Measurements from ENCODE around the gene HRC. TPM values are rescaled to one million over a fixed set of nuclear protein-coding genes. Genes with fewer than 3 reads are reported as not detected.
A peak's percentile ranks its signal among the peaks of the same experiment; 100 is the strongest.

The HRC gene
- total and polyA plus RNA-seq, 7 experiments from 2014 or later, result not detected

DNA sequence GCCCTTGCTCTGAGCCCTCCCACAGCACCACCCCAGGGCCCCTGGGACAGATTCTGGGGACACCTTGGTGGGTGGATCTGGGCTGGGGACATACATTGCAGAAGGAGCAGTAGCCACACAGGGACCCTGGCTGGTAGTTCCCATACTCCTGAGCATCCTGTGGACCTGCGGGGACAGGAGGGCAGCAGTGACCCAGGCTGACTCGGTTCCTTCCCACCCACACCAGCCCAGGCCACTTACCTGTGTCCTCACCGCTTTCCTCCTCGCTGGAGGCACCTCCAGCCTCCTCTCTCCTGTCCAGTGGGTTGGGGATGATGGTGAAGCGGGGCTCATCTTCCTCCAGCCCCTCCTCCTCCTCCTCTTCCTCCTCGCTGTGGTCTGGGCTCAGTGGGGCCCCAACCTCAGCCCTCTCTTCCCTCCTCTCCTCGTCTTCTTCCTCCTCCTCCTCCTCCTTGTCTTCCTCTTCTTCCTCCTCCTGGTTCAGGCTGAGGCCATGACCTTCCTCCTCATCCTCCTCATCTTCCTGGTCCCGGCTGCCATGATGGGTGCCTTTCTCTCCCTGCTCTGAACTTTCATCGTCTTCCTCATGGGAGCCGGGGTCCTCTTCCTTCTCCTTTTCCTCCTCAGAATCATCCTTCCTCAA is 1.9 kb downstream of the HRC start:
- peaks cover 8 to 35% of the 10 kb centered on the region in 2 donors for H3K4me1 ChIP-seq (ENCODE audit: control insufficient read depth in 2 of 2, insufficient read depth in 2 of 2, low read length in 2 of 2)
- Mint-ChIP-seq H3K36me3 (peaks cover 0 to 9% (median 0%) of the 10 kb centered on the region in 5 donors), H3K9me3 (peaks cover 0 to 14% (median 5%) of the 10 kb centered on the region in 11 donors), H3K27me3 (peaks cover 55 to 76% (median 58%) of the 10 kb centered on the region in 5 donors), H3K4me1 (peaks cover 12 to 41% (median 32%) of the 10 kb centered on the region in 7 donors), H3K27ac (no peak overlapping the region), H3K4me3 (peak overlapping the region in 3 of 10 donors; percentile 5 to 33 (median 6))
- H3K4me3 ChIP-seq (ENCODE audit: low read length), result no peak overlapping the region
- no peaks in the 10 kb centered on the region for H3K36me3 ChIP-seq (ENCODE audit: control insufficient read depth in 2 of 3, insufficient read depth in 3 of 3, low read length in 3 of 3)
- CTCF ChIA-PET, result no interaction called here
- POLR2A ChIA-PET, result no interaction called here
- peaks cover 8 to 39% of the 10 kb centered on the region in 2 donors for H3K27me3 ChIP-seq (ENCODE audit: control insufficient read depth in 2 of 2, insufficient read depth in 2 of 2, low read length in 2 of 2)
- no peak for DNase-seq
- no peak for ATAC-seq
- no peaks in the 10 kb centered on the region for H3K9me3 ChIP-seq (ENCODE audit: control insufficient read depth in 2 of 3, low read length in 3 of 3)
- intact Hi-C loops (cut with micrococcal nuclease), result loop anchor here in 1 of 2 donors (5.0 kb wide), 1 partner anchor 36 kb away; the partner anchor contains the start of genes C19orf73 and PPFIA3
- H3K27ac ChIP-seq (ENCODE audit: low read depth, low read length), result no peak overlapping the region

DNA sequence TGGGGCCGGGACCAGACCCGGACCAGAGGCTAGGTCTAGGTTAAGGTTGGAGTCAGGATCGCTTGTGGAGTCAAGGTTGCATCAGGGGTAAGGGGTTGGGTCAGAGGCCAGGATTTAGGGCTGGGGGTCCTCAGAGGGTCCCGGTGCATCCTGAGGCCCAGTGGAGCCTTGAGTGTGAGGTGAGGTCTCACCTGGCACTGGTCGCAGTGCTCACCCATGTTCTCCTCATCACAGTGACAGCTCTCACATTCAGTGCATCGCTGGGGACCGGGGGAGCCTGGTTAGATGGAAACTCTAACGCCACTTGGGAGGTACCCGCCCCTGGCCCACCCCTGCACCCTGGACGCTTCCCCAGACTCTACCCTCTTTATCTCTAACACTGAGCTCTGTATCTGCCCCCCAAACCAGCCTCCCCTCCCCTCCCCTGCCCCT is 3.1 kb downstream of the HRC start:
- CTCF ChIA-PET, result no interaction called here
- H3K36me3 Mint-ChIP-seq, result peaks cover 0 to 9% (median 0%) of the 10 kb centered on the region in 5 donors
- peaks cover 10 to 39% (median 30%) of the 10 kb centered on the region in 7 donors for H3K4me1 Mint-ChIP-seq
- H3K27ac Mint-ChIP-seq, result peak overlapping the region in 1 of 9 donors; percentile 33
- Histone ChIP-seq H3K4me1 (ENCODE audit: control insufficient read depth in 2 of 2, insufficient read depth in 2 of 2, low read length in 2 of 2) (peaks cover 8 to 28% of the 10 kb centered on the region in 2 donors), H3K4me3 (ENCODE audit: low read length) (no peak overlapping the region), H3K9me3 (ENCODE audit: control insufficient read depth in 2 of 3, low read length in 3 of 3) (no peaks in the 10 kb centered on the region), H3K27me3 (ENCODE audit: control insufficient read depth in 2 of 2, insufficient read depth in 2 of 2, low read length in 2 of 2) (peaks cover 8 to 32% of the 10 kb centered on the region in 2 donors), H3K27ac (ENCODE audit: low read depth, low read length) (no peak overlapping the region), H3K36me3 (ENCODE audit: control insufficient read depth in 2 of 3, insufficient read depth in 3 of 3, low read length in 3 of 3) (no peaks in the 10 kb centered on the region)
- peaks cover 59 to 81% (median 66%) of the 10 kb centered on the region in 5 donors for H3K27me3 Mint-ChIP-seq
- intact Hi-C loops (cut with micrococcal nuclease), result loop anchor here in 1 of 2 donors (5.0 kb wide), 1 partner anchor 35 kb away; the partner anchor contains the start of genes C19orf73 and PPFIA3
- DNase-seq (no peak), ATAC-seq (no peak)
- POLR2A ChIA-PET, result no interaction called here
- peak overlapping the region in 7 of 10 donors; percentile 59 to 83 (median 76) for H3K4me3 Mint-ChIP-seq
- H3K9me3 Mint-ChIP-seq, result peaks cover 0 to 14% (median 5%) of the 10 kb centered on the region in 11 donors

GRCh38 chr19:49151267-49152118 is 3.7 kb downstream of the HRC start:
- ATAC-seq, result peak; percentile 33
- H3K36me3 Mint-ChIP-seq, result peaks cover 0 to 9% (median 0%) of the 10 kb centered on the region in 5 donors
- DNase-seq, result peak in 3 of 9 donors; percentile 26 to 52 (median 27)
- H3K27ac ChIP-seq (ENCODE audit: low read depth, low read length), result no peak overlapping the region
- POLR2A ChIA-PET, result no interaction called here
- CTCF ChIA-PET, result no interaction called here
- peak overlapping the region; percentile 48 to 83 (median 74) for H3K4me3 Mint-ChIP-seq
- H3K36me3 ChIP-seq (ENCODE audit: control insufficient read depth in 2 of 3, insufficient read depth in 3 of 3, low read length in 3 of 3), result no peaks in the 10 kb centered on the region
- H3K4me3 ChIP-seq (ENCODE audit: low read length), result no peak overlapping the region
- H3K27me3 ChIP-seq (ENCODE audit: control insufficient read depth in 2 of 2, insufficient read depth in 2 of 2, low read length in 2 of 2), result peaks cover 8 to 32% of the 10 kb centered on the region in 2 donors
- no peaks in the 10 kb centered on the region for H3K9me3 ChIP-seq (ENCODE audit: control insufficient read depth in 2 of 3, low read length in 3 of 3)
- intact Hi-C loops (cut with micrococcal nuclease), result loop anchor here in 1 of 2 donors (5.0 kb wide), 1 partner anchor 34 kb away; the partner anchor contains the start of genes C19orf73 and PPFIA3
- peaks cover 0 to 14% (median 5%) of the 10 kb centered on the region in 11 donors for H3K9me3 Mint-ChIP-seq
- peak overlapping the region in 1 of 9 donors; percentile 33 for H3K27ac Mint-ChIP-seq
- peaks cover 62 to 86% (median 68%) of the 10 kb centered on the region in 5 donors for H3K27me3 Mint-ChIP-seq
- peaks cover 10 to 39% (median 30%) of the 10 kb centered on the region in 7 donors for H3K4me1 Mint-ChIP-seq
- H3K4me1 ChIP-seq (ENCODE audit: control insufficient read depth in 2 of 2, insufficient read depth in 2 of 2, low read length in 2 of 2), result peaks cover 8 to 28% of the 10 kb centered on the region in 2 donors

DNA sequence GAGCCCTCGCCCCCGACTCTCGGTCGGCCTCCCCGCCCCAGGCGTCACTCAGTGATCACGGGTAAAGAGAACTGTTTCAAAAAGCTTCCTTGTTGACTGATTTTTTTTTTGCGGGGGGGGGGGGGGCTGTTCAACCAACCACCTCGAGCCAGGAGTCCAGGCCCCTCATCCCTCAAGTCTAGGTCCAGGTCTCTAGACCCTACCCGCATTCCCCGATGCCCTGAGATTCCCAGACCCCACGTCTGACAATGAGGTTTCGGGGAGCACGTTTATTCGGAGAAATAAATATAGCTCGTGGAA is 4.3 kb downstream of the HRC start:
- no peak for ATAC-seq
- POLR2A ChIA-PET, result no interaction called here
- Mint-ChIP-seq H3K27ac (no peak overlapping the region), H3K9me3 (peaks cover 0 to 14% (median 5%) of the 10 kb centered on the region in 11 donors), H3K36me3 (peaks cover 0 to 9% (median 0%) of the 10 kb centered on the region in 5 donors), H3K4me3 (peak overlapping the region in 9 of 10 donors; percentile 27 to 88 (median 76)), H3K27me3 (peaks cover 63 to 85% (median 67%) of the 10 kb centered on the region in 5 donors), H3K4me1 (peaks cover 11 to 39% (median 30%) of the 10 kb centered on the region in 7 donors)
- Histone ChIP-seq H3K36me3 (ENCODE audit: control insufficient read depth in 2 of 3, insufficient read depth in 3 of 3, low read length in 3 of 3) (no peaks in the 10 kb centered on the region), H3K27me3 (ENCODE audit: control insufficient read depth in 2 of 2, insufficient read depth in 2 of 2, low read length in 2 of 2) (peaks cover 8 to 32% of the 10 kb centered on the region in 2 donors), H3K9me3 (ENCODE audit: control insufficient read depth in 2 of 3, low read length in 3 of 3) (no peaks in the 10 kb centered on the region), H3K4me3 (ENCODE audit: low read length) (peak overlapping the region; percentile 52), H3K4me1 (ENCODE audit: control insufficient read depth in 2 of 2, insufficient read depth in 2 of 2, low read length in 2 of 2) (peaks cover 8 to 30% of the 10 kb centered on the region in 2 donors), H3K27ac (ENCODE audit: low read depth, low read length) (no peak overlapping the region)
- no peak for DNase-seq
- intact Hi-C loops (cut with micrococcal nuclease), result loop anchor here (1.0 to 5.0 kb wide), 2 partner anchors 23 to 34 kb away; partner anchors contain the start of genes C19orf73 (in 1 of the 2) and PPFIA3 (in 1 of the 2)
- CTCF ChIA-PET, result interaction anchor here (0.6 kb wide), 3 partner anchors 32 to 567 kb away, joined by 3 to 6 read pairs (median 5); no protein-coding TSS in a partner anchor

DNA sequence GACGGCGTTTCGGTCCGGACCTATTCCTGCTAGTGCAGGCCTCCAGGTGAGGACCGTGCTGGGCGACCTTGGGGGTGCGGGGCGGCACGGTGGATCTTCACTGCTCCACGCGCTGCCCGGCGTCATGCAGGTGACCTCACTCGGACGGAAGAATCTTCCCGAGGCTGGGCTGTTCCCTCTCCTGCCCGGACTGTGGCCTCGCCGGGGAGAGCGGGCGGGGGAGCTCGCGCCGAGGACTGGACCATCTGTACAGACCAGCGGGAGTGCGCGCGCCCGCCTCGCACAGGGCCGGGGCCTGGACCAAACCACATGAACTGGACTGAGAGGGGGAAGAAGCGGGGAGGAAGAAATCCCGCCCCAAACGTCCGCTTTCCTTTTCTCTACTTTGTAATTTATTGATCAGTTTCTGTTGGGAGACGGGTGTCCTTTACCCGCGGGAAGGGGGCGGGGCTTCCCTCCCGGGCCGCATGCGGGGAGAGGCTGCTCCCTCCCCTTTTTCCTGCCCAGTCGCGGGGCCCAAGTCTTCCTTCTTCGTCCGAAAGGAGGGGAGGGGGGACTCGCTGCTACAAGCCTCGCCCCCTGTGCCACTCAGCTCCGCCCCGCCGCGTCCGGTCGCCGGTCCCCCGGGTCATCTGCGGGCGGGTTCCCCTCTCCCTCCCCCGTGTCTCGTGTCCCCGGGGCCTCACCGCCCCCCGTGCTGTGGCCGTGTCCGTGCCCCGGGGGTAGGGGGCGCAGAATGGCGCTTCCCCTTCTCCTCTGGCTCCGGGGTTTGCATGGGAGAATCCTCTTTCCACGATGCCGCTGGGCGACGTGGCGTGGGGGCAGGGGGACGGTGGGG is 4.9 kb downstream of the HRC start:
- peaks cover 0 to 14% (median 5%) of the 10 kb centered on the region in 11 donors for H3K9me3 Mint-ChIP-seq
- peaks cover 65 to 80% (median 67%) of the 10 kb centered on the region in 5 donors for H3K27me3 Mint-ChIP-seq
- intact Hi-C loops (cut with micrococcal nuclease), result loop anchor here (1.0 to 5.0 kb wide), 2 partner anchors 22 to 33 kb away; partner anchors contain the start of genes C19orf73 (in 1 of the 2) and PPFIA3 (in 1 of the 2)
- H3K9me3 ChIP-seq (ENCODE audit: control insufficient read depth in 2 of 3, low read length in 3 of 3), result no peaks in the 10 kb centered on the region
- H3K27me3 ChIP-seq (ENCODE audit: control insufficient read depth in 2 of 2, insufficient read depth in 2 of 2, low read length in 2 of 2), result peaks cover 8 to 29% of the 10 kb centered on the region in 2 donors
- H3K4me1 ChIP-seq (ENCODE audit: control insufficient read depth in 2 of 2, insufficient read depth in 2 of 2, low read length in 2 of 2), result peaks cover 8 to 35% of the 10 kb centered on the region in 2 donors
- CTCF ChIA-PET, result interaction anchor here (0.6 to 4.6 kb wide), 4 partner anchors 32 to 568 kb away, joined by 3 to 28 read pairs (median 6); no protein-coding TSS in a partner anchor
- H3K4me1 Mint-ChIP-seq, result peaks cover 16 to 43% (median 35%) of the 10 kb centered on the region in 7 donors
- no peak overlapping the region for H3K27ac ChIP-seq (ENCODE audit: low read depth, low read length)
- peak overlapping the region; percentile 62 to 88 (median 78) for H3K4me3 Mint-ChIP-seq
- peak; percentile 37 for ATAC-seq
- peaks cover 0 to 9% (median 0%) of the 10 kb centered on the region in 5 donors for H3K36me3 Mint-ChIP-seq
- H3K27ac Mint-ChIP-seq, result peak overlapping the region in 1 of 9 donors; percentile 33
- DNase-seq, result peak in 4 of 9 donors; percentile 25 to 64 (median 33)
- POLR2A ChIA-PET, result no interaction called here
- H3K4me3 ChIP-seq (ENCODE audit: low read length), result peak overlapping the region; percentile 52
- no peaks in the 10 kb centered on the region for H3K36me3 ChIP-seq (ENCODE audit: control insufficient read depth in 2 of 3, insufficient read depth in 3 of 3, low read length in 3 of 3)

Data from naive thymus-derived CD4-positive, alpha-beta T cell (primary cell).